Bone marrow (tissue), 2 donors: Measurements from ENCODE around the gene PPP1CA.

Experiments
- DNase-seq, 2 donors: peaks; one replicate each; lab custom pipeline; 2025; lab: John Stamatoyannopoulos, UW

PPP1CA gene

DNA sequence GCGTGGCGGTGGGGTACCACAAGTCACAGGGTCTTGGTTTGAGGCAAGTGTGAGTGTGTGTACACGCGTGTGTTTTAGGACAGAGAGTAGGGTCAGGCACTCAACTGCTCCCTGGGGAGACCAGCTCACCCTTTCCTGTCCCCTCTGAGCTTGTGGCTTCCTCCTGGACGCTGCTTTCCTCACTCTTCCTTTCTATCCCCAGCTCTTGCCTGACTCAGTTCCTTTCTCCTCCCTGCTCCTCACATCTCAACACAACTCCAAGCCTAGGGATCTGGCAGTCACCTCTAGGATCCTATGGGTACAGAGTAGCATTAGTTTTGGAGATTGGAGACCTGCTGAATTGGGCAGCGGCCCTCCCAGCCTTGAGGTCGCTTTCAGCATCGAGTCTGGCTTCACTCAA is 32.4 kb downstream of the PPP1CA start:
- no peak for DNase-seq

DNA sequence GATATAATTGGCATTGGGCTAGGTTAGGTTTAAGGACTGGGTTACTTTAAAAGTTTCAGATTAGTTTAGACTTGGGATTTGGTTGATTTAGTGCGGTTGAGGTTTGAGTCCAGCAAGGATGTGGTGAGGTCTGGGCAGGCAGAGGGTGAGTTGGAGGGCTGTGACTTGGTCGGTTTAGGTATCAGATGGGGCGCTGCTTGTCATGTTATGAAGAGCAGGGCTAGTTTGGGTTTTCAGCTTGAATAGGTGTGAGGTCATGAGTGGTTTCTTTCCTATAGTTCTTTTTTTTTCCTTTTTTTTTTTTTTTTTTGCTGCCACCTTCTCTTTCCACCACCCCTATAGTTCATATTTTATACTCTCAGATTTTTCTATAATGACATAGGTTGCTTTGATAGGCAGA is 33.0 kb downstream of the PPP1CA start:
- no peak for DNase-seq

- no peak for DNase-seq
Measured at GRCh38 chr11:67367761-67368227, 33.9 kb downstream of the PPP1CA start.

DNA sequence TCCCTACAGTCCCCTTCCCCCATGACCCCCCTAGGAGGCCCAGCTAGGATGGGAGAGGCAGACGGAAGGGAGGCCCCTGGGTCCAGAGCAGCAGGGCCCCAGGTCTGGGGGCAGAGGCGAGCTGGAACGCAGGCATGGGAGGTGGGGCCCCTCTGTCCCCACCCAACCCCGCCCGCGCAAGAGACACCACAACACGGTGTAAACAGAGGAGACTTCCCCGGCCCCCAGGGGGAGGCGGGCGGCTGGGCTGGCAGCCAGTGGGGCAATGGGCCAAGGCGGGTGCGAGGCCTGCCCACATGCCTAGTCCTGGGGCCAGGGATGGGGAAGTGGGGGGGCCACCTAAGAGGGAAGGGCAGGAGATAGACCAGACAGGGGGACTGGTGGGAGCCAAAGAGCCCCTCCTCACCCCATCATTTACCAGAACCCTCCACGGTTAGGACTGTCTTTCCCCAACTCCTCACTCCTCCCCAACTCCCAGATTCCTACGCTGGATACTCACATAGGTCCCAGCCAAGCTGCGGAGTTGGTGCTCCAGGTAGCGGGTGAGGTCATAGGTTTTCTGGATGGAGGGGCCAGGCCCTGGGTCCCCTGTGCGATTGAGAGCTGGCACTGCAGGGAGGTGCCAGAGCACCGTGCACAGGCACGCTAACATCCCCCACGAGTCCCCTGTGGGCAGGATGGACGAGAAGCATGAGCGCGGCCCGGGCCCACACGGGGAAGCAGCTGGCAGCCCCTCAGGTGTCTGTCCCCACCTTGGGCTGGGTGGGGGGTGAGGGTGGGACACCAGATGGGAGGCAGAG is 34.5 kb downstream of the PPP1CA start:
- DNase-seq: no peak

DNA sequence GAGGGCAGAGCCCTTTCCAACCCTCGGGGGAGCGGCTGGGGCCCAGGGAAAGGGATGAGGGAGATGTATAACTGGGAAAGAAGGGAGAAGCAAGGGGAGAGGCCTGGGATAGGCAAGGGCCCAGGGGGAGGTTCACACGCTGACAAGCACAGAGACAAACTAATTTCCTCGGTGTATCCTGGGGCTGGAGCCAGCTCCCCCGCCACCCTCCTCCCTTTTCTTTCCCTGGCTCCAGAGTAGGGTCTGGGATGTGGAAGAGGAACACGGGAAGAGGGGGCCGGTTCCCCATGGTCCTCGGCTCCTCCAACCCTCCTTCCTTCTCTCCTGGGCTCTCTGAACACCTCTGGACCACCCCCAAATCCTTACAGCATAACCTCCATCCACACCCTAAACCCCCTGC is 35.1 kb downstream of the PPP1CA start:
- DNase-seq: no peak

DNA sequence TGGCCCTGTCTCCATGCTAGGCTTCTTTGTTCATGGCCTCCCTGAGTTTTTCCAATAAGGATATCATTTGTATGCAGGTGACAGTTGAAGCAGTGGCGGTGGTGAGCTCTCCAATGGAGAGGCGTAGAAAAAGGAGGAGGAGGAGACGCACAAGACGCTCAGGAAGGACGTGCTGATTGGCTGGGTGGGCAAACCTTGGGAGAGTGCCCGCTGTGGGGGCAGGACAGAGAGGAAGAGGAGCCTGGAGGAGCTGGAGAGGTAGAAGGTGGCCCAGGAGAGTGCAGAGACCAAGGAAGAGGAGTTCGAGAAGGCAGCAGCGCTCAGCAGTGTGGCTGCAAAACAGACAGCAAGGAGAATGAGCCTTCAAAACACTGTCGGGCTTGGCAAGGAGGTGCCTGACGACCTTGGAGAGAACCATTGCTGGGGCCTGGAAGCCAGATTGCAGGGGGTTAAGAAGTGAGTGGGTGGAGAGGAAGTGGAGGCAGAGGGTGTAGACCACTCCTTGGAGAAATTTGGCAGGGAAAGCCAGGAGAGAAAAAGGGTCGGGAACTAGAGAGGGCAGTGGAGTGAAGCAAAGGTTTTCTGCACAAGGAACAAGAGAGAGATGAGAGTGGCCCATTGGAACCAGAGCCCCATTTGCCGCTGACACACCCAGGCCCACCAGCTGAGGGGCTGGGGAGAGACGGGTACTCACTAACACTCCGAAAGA is 35.8 kb downstream of the PPP1CA start:
- no peak for DNase-seq

DNA sequence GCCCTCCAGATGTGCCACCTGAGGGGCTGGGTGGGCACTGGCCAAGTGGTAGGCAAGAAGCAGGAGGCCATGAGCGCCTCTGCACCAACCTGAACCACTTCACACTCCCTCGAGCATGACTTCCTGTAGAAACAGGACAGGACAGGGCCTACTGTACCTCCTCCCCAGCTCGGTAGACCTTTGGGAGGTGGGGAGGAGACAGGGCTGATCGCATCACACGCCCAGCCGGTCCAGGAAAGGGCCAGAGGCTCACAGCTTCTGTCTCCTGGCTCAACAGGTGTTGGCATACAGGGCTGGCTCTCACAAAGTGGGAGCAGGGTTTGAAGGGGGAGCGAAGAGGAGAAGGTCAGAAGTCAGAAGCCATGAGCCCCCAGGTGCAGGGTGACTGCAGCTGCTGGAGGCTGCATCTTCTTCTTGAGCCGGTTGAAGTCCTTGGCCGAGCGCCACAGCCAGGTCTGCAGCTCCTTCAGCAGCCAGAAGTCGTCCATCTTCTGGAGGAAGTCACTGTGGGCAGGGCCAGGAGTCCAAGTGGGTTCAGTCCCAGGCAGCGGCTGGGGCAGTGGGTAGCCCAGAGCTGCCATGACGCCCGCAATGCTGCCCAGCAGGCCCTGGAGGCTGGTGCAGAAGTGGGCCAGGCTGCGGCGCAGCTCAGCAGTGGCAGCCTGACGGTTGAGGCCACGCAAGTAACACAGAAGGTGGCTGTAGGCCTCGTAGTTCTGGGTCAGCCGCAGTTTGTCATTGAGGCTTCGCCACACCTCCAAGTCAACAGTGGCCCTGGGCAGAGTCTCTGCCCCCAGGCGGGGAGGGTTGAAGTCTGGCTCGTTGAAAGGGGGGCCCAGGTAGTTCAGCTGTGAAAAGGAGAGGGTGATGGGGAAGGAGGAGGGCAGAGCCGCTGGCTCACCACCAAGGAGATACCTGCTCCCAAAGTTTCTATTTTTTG is 36.6 kb downstream of the PPP1CA start:
- DNase-seq: no peak

GRCh38 chr11:67364169-67364568 is 37.5 kb downstream of the PPP1CA start:
- no peak for DNase-seq

DNA sequence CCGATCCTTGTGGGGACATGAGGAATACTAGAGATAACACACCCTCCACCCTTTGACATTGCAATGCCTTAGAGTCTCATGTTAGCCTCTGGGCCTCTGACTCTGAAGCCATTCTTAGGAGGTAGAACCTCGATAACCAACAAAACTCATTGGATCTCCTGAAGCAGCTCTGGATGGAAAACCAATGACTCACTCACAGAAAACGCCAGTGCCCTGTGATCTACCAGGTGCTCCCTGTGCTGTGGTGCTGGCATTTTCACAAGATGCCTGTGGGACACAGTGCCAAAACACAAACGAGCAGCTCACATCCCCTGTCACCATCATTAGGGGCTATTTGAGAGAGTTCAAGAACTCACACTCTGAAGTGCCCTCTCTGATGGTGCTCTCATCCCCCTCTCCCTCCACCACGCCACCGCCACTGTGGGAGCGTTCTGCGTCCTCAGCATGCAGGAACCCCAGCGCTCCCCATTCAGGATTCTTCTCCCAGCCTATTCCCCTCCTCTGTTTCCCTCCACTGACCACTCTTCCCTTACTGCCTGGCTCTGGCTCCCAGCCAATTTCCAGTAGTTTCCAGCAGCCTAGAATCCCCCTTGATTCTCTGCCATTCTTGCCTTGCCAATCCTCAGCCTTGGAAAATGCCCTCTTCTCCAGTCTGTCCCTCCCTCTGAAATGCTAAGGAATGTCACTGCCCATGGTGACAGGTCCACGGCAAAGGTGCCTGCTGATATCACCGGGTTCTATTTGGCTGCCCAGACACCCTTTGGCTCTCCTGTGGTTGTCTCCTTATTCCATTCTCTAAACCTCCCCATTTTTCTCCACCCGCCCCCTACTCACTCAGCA is 43.6 kb downstream of the PPP1CA start:
- no peak for DNase-seq

GRCh38 chr11:67356864-67357561 is 44.6 kb downstream of the PPP1CA start:
- DNase-seq: peak; percentile 58 to 73

GRCh38 chr11:67356387-67356863 is 45.2 kb downstream of the PPP1CA start:
- DNase-seq: no peak

GRCh38 chr11:67355794-67356386 is 45.8 kb downstream of the PPP1CA start:
- no peak for DNase-seq

DNA sequence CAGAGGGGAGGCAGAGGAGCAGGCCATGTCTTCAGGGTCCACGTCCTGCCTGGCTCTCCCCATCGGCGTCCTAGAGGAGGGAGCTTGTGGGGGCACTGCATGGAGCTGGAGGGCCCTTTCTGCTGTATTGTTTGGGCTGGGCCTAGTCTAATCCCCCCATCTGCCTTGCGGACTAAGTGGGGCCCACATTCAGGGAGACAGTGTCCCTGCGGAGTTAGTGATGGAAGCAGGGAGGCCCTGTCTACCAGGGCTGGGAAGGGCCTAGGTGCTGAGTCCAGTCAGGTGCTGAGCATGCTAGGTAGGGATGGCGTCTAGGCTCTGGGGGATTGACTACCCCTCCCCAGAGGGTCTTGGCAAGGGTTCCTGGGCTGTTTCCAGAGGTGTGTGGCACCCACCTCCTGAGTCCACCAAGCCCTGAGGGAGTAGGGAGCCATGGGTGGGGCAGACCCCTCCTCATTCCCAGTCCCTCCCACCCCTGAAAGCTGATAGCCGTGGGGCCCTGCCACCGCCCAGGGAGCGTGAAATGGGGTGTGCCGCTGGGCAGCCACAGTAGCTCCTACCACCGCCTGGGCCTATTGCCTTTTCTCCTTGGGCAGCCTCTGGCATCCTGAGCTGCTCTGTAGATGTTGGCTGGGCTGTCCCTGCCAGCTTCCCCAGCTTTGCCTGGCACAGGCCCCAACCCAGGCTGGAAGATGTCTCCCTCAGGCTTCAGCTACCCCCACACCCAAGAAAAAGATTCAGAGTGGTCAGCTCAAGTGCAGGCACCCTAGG is 46.5 kb downstream of the PPP1CA start:
- no peak for DNase-seq

DNA sequence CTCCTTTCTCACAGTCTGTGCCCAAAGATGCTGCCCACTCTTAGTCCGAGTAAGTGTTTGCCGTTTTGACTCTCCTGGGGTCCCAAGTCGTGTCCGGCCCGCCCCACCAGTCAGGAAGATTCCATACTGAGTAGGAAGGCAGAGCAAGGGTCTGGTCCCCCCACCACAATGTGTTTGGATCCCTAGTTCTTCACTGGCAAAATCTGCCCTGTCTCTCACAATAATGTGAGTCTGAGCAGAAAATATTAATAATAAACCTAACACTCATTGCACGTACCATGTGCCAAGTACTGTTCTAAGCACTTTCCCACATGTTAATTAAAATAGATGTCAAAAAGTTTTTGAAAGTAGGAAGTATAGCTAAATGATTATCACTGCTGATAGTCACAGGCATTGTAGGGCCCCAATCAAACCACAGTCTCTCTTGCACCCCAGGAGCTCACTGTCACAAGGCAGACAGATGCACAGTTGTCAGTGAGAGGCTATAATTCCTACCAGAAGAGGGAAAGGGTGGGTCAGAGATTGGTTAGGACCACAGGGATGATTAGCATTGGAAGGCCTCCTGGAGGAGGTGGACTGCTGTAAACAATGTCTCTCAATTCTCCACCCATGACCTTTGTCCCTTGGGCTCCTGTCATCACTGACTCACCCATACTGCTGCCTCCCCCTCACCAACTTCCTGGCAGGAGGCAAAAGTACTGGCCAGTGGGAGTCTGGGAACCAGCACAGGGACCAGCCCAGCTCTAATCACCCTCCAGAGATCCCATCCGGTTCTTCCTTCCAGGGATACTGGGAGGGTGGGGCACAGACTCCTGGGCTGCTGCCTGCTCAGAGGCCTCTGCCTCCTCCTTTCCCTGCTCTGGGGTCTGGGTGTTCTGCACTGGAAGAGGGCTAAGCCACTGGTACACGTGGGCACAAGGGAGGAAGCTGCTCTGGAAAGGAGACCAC is 47.3 kb downstream of the PPP1CA start:
- no peak for DNase-seq

DNA sequence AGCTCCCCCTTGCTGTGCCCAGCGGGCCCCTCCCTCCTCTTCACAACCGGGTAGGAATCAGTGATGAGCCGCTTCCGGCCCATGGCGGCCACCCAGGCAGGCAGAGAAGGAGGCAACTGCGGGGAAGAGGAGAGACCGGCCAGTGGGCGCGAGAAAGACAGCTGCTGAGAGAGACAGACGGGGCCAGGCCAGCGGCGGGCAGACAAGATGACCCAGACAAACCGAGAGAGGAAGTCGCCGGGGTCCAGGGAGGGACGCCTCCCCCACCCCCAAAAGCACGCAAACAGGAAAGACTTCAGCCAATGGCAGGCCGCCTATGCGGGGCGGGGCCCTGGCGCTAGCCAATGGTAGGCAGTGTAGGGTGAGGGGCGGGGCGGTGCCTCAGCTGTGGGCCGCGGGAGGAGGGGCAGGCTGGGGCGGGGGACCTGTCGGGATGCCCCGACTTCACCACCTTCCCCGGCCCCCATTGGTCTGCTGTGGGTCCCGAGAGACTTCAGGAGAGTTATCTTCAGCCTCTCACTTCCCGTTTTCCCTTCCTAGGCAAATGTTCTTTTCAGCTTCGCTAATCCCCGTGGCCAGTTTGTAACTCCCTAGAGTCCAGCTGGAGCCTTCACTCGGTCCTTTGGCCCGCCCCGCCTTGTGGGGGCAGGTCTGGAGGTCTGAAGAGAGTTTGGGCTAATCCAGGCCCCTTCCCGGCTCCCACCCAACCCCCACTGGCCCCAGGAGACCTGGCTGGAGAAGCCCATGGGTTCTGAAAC is 48.2 kb downstream of the PPP1CA start, which contains the start of gene POLD4:
POLD4 (minus strand) TSS at position 230 of the 758 bp plus-strand sequence; CDS start at position 83, 147 bp downstream.
- DNase-seq: peak; percentile 88 to 91

GRCh38 chr11:67352546-67353316 is 48.9 kb downstream of the PPP1CA start:
- DNase-seq: peak in 1 of 2 donors; percentile 68
